NCI-H510A treated with DMSO at 0.1 percent for 48 hours (cell line): ENCODE results near the gene COMMD4.
"Not testable (repeated sequence)": the region's sequence is repeated elsewhere in the genome, so short reads cannot be mapped to it uniquely, and the experiment has no call there.

Experiments
- DNase-seq: peaks from one replicate; lab custom pipeline; 2025; lab: John Stamatoyannopoulos, UW

The COMMD4 gene

DNA sequence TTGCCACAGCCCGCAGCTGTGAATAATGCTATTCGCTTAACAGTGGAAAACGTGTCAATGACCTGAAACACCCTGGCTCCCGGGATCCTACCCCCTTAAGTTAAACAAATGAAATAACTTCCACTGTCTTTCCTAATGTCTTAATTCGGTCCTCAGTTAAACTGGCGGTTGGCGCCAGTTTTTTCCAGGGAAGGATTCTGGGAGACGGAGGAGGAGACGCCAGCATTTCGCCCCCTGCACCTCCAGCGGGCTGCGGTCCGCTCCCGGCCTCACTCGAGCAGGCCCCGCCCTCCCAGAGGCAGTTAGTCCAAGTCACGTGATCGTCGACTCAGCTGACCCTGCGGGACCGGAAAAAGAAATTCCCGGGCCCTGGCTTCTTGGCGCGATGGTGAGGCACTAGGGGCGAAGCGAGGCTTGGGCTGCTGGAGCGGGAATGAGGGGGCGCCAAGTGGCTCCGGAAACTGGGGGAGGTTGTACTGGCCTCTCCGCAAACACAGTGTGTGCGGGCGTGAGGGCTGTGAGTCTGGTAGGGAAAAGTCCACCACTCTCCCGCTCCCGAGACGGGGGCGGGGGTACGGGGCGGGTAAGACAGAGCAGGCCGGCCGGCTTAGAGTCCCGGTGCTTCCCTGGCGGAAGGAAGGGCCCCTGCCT, at the start of gene COMMD4:
Gene COMMD4 (plus strand): TSS at position 359 of the 651 bp plus-strand sequence. CDS start 27 bp downstream, at position 386.
- DNase-seq, result peak; percentile 93

DNA sequence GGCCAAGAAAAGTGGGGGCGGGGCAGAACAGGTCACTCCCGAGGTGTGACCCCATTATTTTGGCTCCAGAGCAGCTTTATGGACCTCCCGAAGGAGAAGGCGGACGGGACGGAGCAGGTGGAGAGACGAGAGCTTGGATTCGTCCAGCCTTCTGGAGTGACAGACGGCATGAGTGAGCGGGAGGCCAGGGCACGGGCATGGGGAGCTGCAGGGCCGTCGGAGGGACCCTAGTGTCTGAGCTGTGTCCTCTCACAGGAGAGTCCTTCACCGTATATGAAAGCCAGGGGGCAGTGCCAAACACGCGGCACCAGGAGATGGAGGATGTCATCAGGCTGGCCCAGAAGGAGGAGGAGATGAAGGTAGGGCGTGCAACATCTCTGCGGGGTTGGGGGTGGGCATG, 42.2 kb upstream of the COMMD4 start:
- DNase-seq, result not testable (repeated sequence)

DNA sequence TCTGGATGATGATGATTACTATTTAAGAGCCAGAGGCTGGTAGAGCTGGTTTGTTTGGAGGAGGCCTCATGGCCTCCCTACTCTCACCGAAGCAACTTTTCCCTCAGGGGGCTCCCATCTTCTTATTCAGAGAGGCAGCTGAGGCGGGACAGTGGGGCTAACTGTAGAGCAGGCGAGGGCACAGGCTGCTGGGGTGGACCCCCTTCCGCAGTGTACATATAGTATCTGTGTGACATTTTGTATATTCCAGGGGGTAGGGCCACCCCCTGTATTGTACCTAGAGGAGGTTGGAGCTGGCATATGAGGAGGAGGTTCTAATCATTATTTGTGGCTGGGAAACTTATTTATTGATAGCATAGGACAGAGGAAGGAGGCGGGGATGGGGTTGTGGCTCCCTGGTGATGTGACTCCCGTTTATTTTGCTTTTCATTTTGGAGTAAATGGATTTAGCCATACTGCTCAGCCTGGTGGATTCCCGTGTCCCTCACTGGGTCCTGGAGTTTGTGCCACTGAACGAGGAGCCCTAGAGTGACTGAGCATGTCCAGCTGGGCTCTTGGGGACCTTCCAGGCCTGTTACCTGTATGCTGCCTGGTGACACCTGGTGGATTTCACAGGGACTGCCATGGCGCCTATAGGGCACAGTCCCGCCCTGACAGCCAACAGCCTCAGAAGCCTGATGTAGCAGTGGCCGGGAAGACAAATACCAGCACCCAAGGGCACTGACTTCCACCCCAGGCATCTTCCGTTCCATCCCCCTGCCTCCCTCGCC, 37.1 kb upstream of the COMMD4 start:
- DNase-seq, result not testable (repeated sequence)

DNA sequence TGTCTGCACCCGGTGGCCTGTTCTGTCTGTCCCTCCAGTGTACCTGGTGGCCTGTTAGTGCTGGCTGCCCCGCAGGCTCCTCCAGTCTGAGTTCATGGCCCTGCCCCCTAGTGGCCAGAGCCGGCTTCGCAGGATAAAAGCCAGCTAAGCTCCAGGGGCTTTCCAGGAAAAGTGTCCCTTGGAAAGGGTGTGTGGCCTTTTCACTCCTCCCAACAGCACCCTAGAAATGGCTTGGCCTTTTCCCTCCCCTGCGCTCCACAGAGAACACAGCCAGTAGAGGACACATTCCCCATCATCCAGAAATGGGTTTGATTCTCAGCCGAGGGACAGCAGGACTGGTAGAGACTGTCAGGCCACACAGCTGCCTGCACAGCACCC, 36.6 kb upstream of the COMMD4 start:
- DNase-seq, result not testable (repeated sequence)

DNA sequence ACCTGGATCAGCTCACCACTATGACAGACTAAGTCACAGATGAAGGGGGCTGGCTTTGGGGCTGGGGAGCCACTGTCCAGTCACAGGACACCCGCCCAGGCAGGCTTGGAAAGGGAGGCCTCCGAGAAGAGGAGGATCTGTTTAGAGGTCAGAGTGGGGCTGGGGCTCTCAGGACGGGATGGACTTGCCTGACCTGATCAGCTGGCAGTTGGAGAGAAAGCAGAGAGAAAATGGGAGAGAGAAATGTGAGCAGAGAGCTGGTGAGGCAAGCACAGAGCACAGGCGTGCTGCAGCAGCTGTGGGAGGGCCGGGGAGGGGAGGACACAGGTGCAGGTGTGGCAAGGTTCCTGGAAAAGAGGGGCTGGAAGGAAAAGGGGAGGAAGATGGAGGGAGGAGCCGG, 35.8 kb upstream of the COMMD4 start:
- not testable (repeated sequence) for DNase-seq

DNA sequence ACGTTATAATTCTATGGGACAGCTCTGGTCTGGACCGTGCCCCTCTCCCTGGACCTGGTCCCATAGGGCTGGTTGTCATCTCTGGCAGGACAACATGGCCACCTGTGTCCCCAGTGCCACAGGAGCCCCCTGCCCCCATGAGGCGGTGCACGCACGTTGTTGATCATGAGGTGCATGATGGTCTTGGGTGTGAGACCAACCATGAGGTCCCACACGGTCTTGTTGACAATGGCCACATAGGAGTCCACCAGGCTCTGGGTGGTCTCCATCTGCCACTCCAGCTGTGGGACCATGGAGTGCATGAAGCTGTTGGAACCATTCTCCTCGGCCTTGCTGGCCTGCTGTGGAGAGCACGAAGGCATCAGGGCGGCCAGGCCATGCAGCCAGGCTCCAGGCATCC, 33.5 kb upstream of the COMMD4 start:
- no peak for DNase-seq

DNA sequence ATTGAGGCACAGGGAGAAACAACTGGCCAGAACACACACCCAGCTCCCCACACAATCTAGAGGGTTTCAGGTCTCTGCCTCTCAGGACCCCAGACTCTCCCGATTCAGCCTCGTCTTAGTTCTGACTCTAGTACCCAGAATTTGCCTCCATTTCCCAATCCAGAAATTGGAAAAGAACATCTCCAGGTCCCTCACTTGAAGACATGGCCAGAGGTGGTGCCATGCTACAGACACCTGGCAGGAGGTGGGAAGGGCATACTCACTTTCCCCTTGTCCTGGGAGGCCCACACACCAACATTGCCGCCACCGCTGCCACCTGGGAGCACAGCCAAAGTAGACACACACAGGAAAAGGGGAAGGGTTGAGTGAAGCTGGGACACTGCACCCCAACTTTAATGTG, 33.1 kb upstream of the COMMD4 start:
- not testable (repeated sequence) for DNase-seq

DNA sequence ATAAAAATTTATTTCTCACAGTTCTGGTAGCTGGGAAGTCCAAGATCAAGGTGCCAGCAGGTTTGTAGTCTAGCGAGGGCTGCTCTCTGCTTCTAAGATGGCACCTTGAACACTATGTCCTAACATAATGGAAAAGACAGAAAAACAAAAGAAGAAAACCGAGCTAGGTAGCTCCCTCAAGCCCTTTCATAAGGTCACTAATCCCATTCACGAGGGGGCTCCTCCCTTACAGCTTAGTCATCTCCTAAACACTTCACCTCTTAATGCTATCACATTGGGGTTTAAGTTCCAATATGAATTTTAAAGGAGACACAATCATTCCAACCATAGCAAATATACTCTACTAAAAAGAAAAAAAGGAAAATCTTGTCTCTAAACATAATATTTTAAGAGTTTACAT, 29.7 kb upstream of the COMMD4 start:
- DNase-seq, result no peak

DNA sequence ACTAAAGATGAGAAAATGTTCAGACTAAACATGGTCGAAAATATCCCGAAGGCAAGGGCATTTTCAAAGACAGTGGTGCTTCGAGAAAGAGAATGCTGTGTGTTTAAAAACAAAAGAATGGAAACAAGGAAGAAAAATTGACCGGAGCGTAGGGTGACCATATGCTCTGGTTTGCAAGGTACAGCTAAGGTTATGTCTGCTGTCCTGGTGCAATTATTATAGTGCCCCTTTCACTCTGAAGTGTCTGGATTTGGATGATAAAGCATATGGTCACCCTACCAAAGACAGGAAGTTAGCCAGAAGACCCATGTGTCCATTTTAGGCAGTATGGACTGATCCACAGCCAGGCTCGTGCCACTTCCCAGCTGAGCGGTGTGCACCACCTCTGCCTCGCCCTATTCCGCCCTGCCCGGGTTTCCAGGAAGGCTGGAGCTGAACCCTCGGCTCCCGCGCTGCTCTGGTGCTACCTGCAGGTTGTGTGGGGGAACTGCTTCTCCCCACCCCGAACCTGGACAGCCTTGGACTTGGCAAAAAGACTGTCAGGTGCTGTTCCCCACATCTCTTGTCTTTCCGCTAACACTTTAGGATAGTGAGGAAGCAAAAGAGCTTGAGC, 28.0 kb upstream of the COMMD4 start:
- DNase-seq, result peak; percentile 71

DNA sequence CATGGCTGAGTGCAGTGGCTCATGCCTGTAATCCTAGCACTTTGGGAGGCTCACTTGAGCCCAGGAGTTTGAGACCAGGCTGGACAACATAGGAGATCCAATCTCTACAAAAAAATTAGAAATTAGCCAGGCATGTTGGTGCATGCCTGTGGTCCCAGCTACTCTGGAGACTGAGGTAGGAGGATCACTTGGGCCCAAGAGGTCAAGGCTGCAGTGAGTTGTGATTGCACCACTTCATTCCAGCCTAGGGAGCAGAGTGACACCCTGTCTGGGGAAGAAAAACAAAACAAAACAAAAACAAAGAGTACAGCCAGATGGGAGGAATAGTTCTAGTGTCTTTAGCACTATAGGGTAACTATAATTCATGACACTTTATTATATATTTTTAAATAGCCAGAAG, 26.2 kb upstream of the COMMD4 start:
- DNase-seq, result no peak

DNA sequence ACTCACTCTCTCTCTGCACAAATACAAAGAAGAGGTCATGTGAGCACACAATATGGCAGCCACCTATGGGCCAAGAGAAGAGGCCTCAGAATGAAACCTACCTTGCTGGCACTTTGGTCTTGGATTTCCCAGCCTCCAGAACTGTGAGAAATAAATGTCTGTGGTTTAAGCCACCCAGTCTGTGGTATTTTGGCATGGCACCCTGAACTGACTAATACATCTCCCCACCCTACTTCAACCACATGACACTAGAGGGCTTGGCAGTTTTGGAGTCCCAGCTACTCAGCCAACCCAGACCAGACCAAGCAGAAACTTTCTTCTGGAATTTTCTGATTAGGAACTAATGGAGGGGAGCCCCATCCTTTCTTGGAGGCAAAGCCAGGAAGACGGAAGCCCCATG, 23.3 kb upstream of the COMMD4 start:
- not testable (repeated sequence) for DNase-seq

DNA sequence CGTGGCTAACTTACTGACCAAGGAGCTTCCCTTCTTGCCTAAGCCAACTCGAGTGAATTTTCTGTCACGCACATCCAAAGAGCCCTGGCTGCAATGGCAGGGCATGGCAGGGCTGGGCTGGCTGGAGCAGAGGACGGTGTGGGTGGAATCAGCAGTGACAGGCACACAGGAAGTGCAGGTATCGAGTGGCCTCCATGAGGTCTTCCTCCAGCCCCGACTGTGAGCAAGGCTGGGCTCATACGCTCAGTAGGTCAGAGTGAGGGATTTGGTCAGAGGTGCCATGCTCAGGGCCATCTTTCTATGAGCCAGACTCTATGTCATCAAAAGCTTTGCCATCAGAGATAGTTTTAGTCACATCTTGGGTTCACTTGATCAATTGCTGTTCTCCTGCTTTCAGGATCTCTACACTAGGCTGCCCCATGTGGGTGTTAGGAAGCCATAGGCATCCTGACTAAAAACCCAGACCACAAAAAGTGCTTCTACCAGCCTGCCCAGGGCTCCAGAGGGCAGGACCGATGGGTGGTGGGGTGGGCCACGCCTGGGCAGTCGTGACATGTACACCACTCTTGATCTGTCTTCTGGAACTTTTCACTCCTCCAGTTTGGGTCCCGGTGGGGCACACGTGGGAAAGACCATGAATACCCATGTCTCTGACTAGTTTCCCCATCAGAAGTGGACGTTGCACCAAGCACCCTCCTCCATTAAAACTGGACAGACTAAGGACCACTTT, 22.6 kb upstream of the COMMD4 start:
- no peak for DNase-seq

DNA sequence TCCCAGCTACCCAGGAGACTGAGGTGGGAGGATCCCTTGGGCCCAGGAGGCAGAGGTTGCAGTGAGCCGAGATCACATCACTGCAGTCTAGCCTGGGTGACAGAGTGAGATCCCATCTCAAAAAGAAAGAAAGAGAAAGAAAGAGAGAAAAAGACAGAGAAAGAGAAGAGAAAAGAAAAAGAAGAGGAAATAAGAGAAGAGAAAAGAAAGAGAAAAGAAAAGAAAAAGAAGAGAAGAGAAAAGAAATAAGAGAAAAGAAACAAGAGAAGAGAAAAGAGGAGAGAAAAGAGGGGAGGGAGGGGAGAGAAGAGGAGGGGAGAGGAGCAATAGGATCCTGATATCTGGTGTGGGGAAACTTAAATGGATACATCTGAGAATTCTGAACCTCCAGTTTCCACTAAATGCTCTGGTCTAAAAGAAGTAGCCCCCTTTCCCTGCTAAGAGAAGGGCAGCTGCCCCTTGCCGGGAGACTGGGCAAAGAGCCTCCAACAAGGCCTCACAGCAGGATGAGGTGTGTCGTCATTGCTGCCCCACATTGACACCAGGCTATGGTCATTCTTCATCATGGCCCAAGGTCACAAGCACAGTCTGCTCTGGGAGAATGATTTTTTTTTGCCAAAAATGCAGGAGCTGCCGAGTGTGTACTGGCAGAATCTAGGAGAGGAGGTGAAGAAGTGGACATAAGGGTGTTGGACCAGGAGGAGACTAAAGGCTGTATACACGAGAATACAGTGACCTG, 21.1 kb upstream of the COMMD4 start:
- DNase-seq, result no peak

DNA sequence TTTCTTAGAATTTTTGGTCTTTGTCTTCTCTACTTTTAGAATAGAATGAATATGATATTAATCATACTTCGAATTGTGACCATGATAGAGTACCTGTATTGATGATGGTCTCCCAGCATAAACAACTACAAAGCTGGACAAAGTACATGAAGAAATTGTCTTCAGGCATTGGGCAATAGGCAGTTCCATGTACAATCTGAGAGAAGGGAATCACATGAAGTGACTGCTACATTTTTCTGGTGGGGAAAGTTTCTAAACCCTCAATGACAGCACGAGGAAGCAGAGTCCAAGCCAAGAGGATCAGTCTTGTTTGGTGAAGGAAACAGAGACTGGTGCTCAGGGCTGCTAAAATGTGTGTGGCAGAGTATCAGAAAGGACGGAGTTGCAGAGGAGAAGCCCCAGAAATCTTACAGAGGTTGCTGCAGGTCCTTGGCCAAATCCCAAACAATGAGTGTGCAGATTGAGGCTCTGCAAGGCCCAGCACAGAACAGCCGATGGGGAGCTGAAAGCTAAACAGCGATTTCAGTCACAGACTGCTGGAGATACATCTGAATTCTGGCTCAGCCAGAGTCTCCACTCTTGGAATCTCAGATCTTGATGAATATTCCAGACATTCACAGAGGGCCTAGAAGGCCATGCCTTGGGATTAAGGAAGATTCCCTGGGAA, 16.5 kb upstream of the COMMD4 start:
- not testable (repeated sequence) for DNase-seq

DNA sequence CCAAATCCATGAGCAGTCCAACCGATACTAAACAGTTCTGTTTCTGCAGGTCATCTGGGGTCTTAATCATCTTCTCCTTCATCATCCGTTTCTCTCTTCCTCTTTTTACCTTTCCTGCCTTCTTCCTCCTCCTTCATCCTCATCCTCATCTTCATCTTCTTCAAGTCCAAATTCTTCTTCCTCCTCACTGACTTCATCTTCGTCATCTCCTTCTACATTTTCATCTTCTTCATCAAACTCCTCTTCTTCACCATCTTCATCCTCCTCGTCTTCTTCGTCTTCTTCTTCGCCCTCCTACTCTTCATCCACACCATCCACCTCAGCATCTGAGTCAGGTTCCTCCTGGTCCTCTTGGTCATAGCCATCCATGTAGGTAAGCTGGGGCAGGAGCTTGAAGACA, 14.2 kb upstream of the COMMD4 start:
- no peak for DNase-seq

DNA sequence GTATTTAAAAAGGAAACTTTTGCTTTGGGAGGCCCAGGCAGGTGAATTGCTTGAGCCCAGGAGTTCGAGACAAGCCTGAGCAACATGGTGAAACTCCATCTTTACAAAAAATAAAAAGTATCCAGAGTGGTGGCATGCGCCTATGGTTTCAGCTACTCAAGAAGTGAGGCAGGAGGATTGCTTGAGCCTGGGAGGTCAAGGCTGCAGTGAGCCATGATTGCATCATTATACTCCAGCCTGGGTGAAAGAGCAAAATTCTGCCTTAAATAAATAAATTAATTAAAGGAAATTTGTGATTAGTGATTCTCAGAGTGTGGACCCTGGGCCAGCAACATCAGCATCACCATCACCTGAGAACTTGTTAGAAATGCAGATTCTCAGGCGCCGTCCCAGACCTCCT, 9.9 kb upstream of the COMMD4 start:
- no peak for DNase-seq

DNA sequence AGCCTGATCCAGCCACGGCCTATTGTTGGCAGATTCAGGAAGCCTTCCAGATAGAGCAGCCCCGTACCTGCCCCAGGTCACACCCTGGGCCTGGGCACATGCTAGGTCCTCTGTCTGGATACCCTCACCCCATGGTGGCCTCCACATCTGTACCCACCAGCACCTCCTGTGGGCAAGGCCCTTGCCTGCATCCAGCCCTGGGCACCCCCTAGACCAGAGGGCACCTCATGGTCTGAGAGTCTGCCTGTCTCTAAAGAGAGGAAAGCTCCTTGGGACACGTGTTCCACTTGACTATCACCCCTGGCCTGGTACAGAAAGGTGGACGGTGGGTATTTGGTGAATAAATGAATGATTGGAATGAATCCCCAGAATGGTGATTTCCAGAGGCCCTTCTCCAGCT, 8.9 kb upstream of the COMMD4 start:
- DNase-seq, result no peak

DNA sequence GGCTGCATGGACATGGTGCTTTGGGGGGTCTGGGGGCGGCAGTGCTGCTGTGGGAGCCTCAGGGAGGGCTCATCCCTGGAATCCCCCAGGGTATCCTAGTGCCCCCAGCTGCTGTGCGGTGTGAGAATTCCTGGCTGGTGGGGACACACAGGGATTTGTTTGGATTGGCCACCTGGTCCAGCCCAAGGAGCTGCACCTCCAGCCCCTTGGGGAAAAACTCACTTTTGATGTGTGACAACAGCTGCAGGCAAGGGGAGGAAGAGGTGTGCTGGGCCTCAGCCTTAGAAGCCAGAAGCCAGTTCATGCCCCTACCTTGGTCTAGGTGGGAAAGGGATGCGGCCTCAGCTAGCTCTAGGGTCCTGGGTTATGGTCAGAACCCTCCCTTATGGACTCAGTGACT, 8.4 kb upstream of the COMMD4 start:
- DNase-seq, result no peak

DNA sequence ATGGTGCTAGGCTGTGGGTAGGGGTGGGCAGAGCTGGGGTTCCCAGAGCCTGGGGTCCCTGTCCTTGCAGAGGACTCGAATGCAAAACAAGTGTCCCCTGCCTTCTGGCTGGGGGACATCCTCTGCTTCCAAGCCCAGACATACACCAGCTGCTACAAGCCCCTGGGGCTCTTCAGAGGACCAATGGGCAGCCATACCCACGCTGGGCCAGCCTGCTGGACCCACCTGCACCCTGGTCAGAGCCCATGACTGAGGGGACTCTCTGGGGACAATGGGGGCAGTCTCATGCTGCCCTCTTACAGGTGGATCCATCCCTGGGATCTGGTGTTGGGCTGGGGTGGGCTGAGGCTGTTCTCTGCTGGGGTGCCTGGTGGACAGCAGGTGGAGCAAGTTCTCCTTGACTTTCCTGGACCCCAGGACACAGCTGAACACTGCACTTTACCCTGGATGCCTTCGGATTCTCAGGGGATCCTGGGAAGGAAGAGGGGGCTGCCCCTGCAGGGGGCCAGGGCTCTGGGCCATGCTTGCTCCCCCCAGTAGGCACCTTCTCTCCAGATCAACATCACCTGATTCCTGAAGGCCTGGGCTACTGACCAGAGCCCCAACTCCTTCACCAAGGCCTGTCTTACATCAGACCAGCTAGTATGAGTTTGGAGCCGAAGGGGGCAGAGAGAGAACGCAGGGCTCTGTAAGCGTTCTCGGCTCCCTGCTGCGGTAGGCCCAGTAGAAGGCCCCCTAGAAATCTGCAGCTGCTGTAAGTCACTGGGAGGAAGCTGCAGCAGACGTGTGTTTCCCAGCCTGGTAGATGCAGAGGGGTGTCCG, 7.2 kb upstream of the COMMD4 start:
- no peak for DNase-seq

DNA sequence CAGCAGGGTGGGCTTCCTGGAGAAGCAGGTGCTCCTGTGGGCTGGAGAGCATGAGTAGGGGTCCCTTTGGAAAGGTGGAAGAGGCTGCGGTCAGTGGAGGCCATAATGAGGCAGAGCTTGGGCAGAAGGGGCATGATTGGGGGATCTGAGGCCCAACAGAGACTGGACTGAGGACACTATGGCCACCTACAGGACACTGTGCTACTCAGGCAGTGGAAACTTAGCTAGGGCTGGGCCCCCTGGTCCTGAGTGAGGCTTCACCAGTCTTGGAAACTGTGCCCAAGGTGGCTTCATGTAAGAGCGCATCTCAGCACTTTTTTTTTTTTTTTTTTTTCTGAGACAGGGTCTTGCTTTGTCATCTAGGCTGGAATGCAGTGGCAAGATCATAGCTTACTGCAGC, 6.3 kb upstream of the COMMD4 start:
- no peak for DNase-seq
